H9 (cell line): ENCODE measurements around the gene COX6A1. TPM values are rescaled to one million over a fixed set of nuclear protein-coding genes. Genes with fewer than 3 reads are reported as not detected.
A peak's percentile ranks its signal among the peaks of the same experiment; 100 is the strongest.

Source experiments
- DNase-seq: peaks from one replicate; pipeline ENCODE4 v3.0.0-alpha.2; 2017
- H2AFZ ChIP-seq: one replicate; pipeline ENCODE4 v1.6.1; 2013; ENCODE audit warnings: mild to moderate bottlenecking, low read length, control low read depth, moderate library complexity
- H2AK5ac ChIP-seq: 2 replicates; pipeline ENCODE4 v1.6.1; 2013; ENCODE audit warnings: low read length, control low read depth, mixed read lengths; ENCODE audit not compliant: insufficient read length
- H2BK120ac ChIP-seq: one replicate; pipeline ENCODE4 v1.6.1; 2013; ENCODE audit warnings: low read depth, mild to moderate bottlenecking, low read length, control low read depth, inconsistent platforms; ENCODE audit not compliant: poor library complexity, severe bottlenecking
- H2BK12ac ChIP-seq: 2 replicates; pipeline ENCODE4 v1.6.1; 2013; ENCODE audit warnings: low read length, control low read depth, mixed read lengths, low read depth; ENCODE audit not compliant: insufficient read length
- H2BK15ac ChIP-seq: 2 replicates; pipeline ENCODE4 v1.6.1; 2013; ENCODE audit warnings: low read depth, low read length, control low read depth
- H2BK20ac ChIP-seq: one replicate; pipeline ENCODE4 v1.6.1; 2013; ENCODE audit warnings: low read depth, mild to moderate bottlenecking, low read length, control low read depth, inconsistent platforms; ENCODE audit not compliant: poor library complexity, severe bottlenecking
- H2BK5ac ChIP-seq: 2 replicates; pipeline ENCODE4 v1.6.1; 2013; ENCODE audit warnings: low read length, control low read depth, mixed read lengths; ENCODE audit not compliant: insufficient read length
- H3K14ac ChIP-seq: 2 replicates; pipeline ENCODE4 v1.6.1; 2013; ENCODE audit warnings: low read length, control low read depth; ENCODE audit not compliant: insufficient read depth
- H3K18ac ChIP-seq: 2 replicates; pipeline ENCODE4 v1.6.1; 2013; ENCODE audit warnings: low read depth, mild to moderate bottlenecking, mixed read lengths, low read length, control low read depth; ENCODE audit not compliant: insufficient read length
- H3K23ac ChIP-seq: 2 replicates; pipeline ENCODE4 v1.6.1; 2013; ENCODE audit warnings: low read length, control low read depth, mixed read lengths, low read depth; ENCODE audit not compliant: insufficient read length
- H3K23me2 ChIP-seq: 2 replicates; pipeline ENCODE4 v1.6.1; 2013; ENCODE audit warnings: low read depth, mild to moderate bottlenecking, mixed read lengths, low read length, control low read depth; ENCODE audit not compliant: insufficient read length, poor library complexity, severe bottlenecking
- H3K27ac ChIP-seq: 2 replicates; pipeline ENCODE4 v1.5.1; 2013; ENCODE audit warnings: low read length, control low read depth, mixed read lengths, low read depth; ENCODE audit not compliant: insufficient read length
- H3K27me3 ChIP-seq: 2 replicates; pipeline ENCODE4 v1.6.1; 2013; ENCODE audit warnings: low read length, control low read depth, inconsistent platforms; ENCODE audit not compliant: insufficient read depth
- H3K4ac ChIP-seq: 2 replicates; pipeline ENCODE4 v1.6.1; 2013; ENCODE audit warnings: low read depth, mild to moderate bottlenecking, control low read depth, inconsistent platforms, low read length, moderate library complexity
- H3K4me1 ChIP-seq: 2 replicates; pipeline ENCODE4 v1.6.1; 2013; ENCODE audit warnings: low read length, control low read depth, inconsistent platforms; ENCODE audit not compliant: insufficient read depth
- H3K4me2 ChIP-seq: 2 replicates; pipeline ENCODE4 v1.6.1; 2013; ENCODE audit warnings: low read length, control low read depth, mixed read lengths; ENCODE audit not compliant: insufficient read length, insufficient read depth
- H3K56ac ChIP-seq: 2 replicates; pipeline ENCODE4 v1.6.1; 2013; ENCODE audit warnings: low read depth, mild to moderate bottlenecking, mixed read lengths, low read length, control low read depth; ENCODE audit not compliant: insufficient read length
- H3K79me1 ChIP-seq: 2 replicates; pipeline ENCODE4 v1.6.1; 2013; ENCODE audit warnings: low read depth, mild to moderate bottlenecking, moderate library complexity, low read length, control low read depth, inconsistent platforms; ENCODE audit not compliant: insufficient read depth, poor library complexity, severe bottlenecking
- H3K79me2 ChIP-seq: 2 replicates; pipeline ENCODE4 v1.6.1; 2013; ENCODE audit warnings: low read length, control low read depth, inconsistent platforms; ENCODE audit not compliant: insufficient read depth
- H3K9ac ChIP-seq: 2 replicates; pipeline ENCODE4 v1.6.1; 2013; ENCODE audit warnings: low read length, control low read depth, mixed read lengths; ENCODE audit not compliant: insufficient read length; ENCODE audit errors: extremely low read depth
- H3K9me3 ChIP-seq: one replicate; pipeline ENCODE4 v1.6.1; 2013; ENCODE audit warnings: low read depth, low read length, inconsistent platforms; ENCODE audit not compliant: control insufficient read depth
- H3T11ph ChIP-seq: one replicate; pipeline ENCODE4 v1.6.1; 2013; ENCODE audit warnings: mild to moderate bottlenecking, low read length, control low read depth, inconsistent platforms
- H4K20me1 ChIP-seq: one replicate; pipeline ENCODE4 v1.6.1; 2013; ENCODE audit not compliant: control insufficient read depth, insufficient read length, insufficient read depth
- H4K5ac ChIP-seq: 2 replicates; pipeline ENCODE4 v1.6.1; 2013; ENCODE audit warnings: low read depth, mild to moderate bottlenecking, mixed read lengths, low read length, control low read depth; ENCODE audit not compliant: insufficient read length
- H4K8ac ChIP-seq: replicated peaks from 2 replicates; pipeline ENCODE4 v1.6.1; 2013; ENCODE audit warnings: low read length, control low read depth, mixed read lengths, low read depth; ENCODE audit not compliant: insufficient read length
- H4K91ac ChIP-seq: 2 replicates; pipeline ENCODE4 v1.6.1; 2013; ENCODE audit warnings: low read depth, mild to moderate bottlenecking, moderate library complexity, mixed read lengths, low read length, control low read depth; ENCODE audit not compliant: insufficient read length
- H3K27ac Mint-ChIP-seq, 3 experiments: 2 replicates in 2 of 3; 3 replicates in 1 of 3; pipeline ENCODE4 v1.8.0; 2020 to 2021; ENCODE audit warnings: mixed read lengths in 3 of 3, mild to moderate bottlenecking in 1 of 3, moderate library complexity in 1 of 3
- H3K27me3 Mint-ChIP-seq: 2 replicates; pipeline ENCODE4 v1.8.0; 2021; ENCODE audit warnings: low read depth, mild to moderate bottlenecking, moderate library complexity, mixed read lengths
- H3K36me3 Mint-ChIP-seq, 3 experiments: 2 replicates in 2 of 3; 3 replicates in 1 of 3; pipeline ENCODE4 v1.8.0; 2020 to 2021; ENCODE audit warnings: low read depth in 3 of 3, mixed read lengths in 3 of 3; ENCODE audit not compliant: insufficient read depth in 1 of 3
- H3K4me1 Mint-ChIP-seq, 2 experiments: 2 replicates each; pipeline ENCODE4 v1.8.0; 2020; ENCODE audit warnings: mixed read lengths in 2 of 2
- H3K4me3 Mint-ChIP-seq, 2 experiments: 2 replicates in 1 of 2; 3 replicates in 1 of 2; pipeline ENCODE4 v1.8.0; 2020 to 2021; ENCODE audit warnings: mild to moderate bottlenecking in 2 of 2, mixed read lengths in 2 of 2, moderate library complexity in 1 of 2
- H3K9me3 Mint-ChIP-seq, 2 experiments: 2 replicates in 1 of 2; 3 replicates in 1 of 2; pipeline ENCODE4 v1.8.0; 2020; ENCODE audit warnings: mild to moderate bottlenecking in 2 of 2, mixed read lengths in 2 of 2, moderate library complexity in 1 of 2
- WGBS: extraction: QIAGEN DNeasy Blood & Tissue Kit; methylation state at CpG from one replicate; pipeline ENCODE4 v1.1.7; 2013; ENCODE audit warnings: missing lambda C conversion rate, low lambda C conversion rate, mixed read lengths; ENCODE audit not compliant: insufficient read length; ENCODE audit errors: extremely low coverage; 5-methylcytosine and 5-hydroxymethylcytosine counted together
- total RNA-seq: library from RNA; stranded (reverse); gene quantifications from 2 replicates; pipeline ENCODE4 v1.2.1, GENCODE V29; 2021
- TF ChIP-seq, protein P1 (sequence below): fragments of 200-600 bp; sonication (generic); conservative IDR thresholded peaks from 3 replicates; pipeline ENCODE4 v1.8.0; 2021; ENCODE audit warnings: antibody characterized with exemption, mild to moderate bottlenecking

The COX6A1 gene
- total RNA-seq, 1 experiment from 2014 or later, result 415 TPM

DNA sequence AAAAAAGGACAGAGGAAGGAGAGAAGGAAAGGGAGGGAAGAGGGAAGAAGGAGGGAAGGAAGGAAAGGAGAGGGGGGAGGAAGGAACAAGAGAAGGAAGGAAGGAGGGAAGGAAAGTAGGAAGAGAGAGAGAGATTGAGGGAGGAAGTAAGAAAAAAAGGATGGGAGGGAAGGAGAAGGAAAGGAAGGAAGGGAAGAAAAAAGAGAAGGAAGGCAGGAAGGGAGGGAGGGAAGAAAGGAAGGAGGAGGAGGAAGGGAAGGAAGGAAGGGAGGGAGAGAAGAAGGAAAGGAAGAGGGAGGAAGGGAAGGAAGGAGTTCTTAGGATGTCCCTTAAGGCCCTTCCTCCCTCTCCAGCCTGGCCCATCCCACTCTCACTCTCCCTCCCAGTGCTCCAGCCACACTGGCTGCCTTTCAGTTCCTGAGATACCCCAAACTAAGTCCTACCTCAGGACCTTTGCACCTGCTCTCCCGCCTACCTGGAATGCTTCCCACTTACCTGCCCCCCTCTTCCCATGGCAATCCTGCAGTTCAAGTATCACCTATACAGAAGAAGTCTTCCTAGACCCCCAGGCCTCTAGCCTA, 47.3 kb upstream of the COX6A1 start:
- H2AK5ac ChIP-seq, result no peak overlapping the region
- no peak overlapping the region for H3K27ac ChIP-seq
- no peak overlapping the region for H3K56ac ChIP-seq
- H2BK15ac ChIP-seq, result no peak overlapping the region; the same call in 1 of the 2 replicates
- Mint-ChIP-seq H3K4me3 (peak overlapping the region in 1 of 2 experiments; percentile 27; a peak in 1 of 5 replicates), H3K9me3 (no peaks in the 10 kb centered on the region; a peak in 1 of 5 replicates), H3K36me3 (no peaks in the 10 kb centered on the region), H3K27ac (peak overlapping the region in 1 of 3 experiments; percentile 41; a peak in 2 of 7 replicates), H3K27me3 (peaks cover 11% of the 10 kb centered on the region), H3K4me1 (peaks cover 29 to 50% of the 10 kb centered on the region in 2 experiments)
- DNase-seq, result no peak
- no peaks in the 10 kb centered on the region for H3K79me1 ChIP-seq
- H3K18ac ChIP-seq, result no peak overlapping the region
- TF ChIP-seq, protein P1, sequence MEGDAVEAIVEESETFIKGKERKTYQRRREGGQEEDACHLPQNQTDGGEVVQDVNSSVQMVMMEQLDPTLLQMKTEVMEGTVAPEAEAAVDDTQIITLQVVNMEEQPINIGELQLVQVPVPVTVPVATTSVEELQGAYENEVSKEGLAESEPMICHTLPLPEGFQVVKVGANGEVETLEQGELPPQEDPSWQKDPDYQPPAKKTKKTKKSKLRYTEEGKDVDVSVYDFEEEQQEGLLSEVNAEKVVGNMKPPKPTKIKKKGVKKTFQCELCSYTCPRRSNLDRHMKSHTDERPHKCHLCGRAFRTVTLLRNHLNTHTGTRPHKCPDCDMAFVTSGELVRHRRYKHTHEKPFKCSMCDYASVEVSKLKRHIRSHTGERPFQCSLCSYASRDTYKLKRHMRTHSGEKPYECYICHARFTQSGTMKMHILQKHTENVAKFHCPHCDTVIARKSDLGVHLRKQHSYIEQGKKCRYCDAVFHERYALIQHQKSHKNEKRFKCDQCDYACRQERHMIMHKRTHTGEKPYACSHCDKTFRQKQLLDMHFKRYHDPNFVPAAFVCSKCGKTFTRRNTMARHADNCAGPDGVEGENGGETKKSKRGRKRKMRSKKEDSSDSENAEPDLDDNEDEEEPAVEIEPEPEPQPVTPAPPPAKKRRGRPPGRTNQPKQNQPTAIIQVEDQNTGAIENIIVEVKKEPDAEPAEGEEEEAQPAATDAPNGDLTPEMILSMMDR, result no peak
- WGBS, result no CpG with 5 or more reads among the region's 1 CpG
- no peak overlapping the region for H2AFZ ChIP-seq
- no peak overlapping the region for H3K23ac ChIP-seq
- no peak overlapping the region for H2BK12ac ChIP-seq
- no peaks in the 10 kb centered on the region for H3K27me3 ChIP-seq
- no peak overlapping the region for H3K4me2 ChIP-seq
- no peak overlapping the region for H4K8ac ChIP-seq
- H2BK120ac ChIP-seq, result no peak overlapping the region
- no peaks in the 10 kb centered on the region for H4K20me1 ChIP-seq
- H3K79me2 ChIP-seq, result no peaks in the 10 kb centered on the region
- H3K4ac ChIP-seq, result no peak overlapping the region
- H3K23me2 ChIP-seq, result peaks cover 8% of the 10 kb centered on the region
- no peak overlapping the region for H3K14ac ChIP-seq
- no peak overlapping the region for H2BK5ac ChIP-seq
- no peak overlapping the region for H3K9ac ChIP-seq
- no peak overlapping the region for H3T11ph ChIP-seq
- peaks cover 5% of the 10 kb centered on the region; the same call in 1 of the 2 replicates for H3K4me1 ChIP-seq
- H3K9me3 ChIP-seq, result no peaks in the 10 kb centered on the region
- no peak overlapping the region for H2BK20ac ChIP-seq
- no peak overlapping the region for H4K5ac ChIP-seq
- H4K91ac ChIP-seq, result no peak overlapping the region
